IPS-NIHi7 (cell line): ENCODE data around the gene APOBEC3B.
"Not testable (repeated sequence)": the region's sequence is repeated elsewhere in the genome, so short reads cannot be mapped to it uniquely, and the experiment has no call there.

Experiments
- DNase-seq: peaks from one replicate; pipeline ENCODE4 v3.0.0; 2012; ENCODE audit warnings: mixed read lengths; ENCODE audit errors: extremely low spot score

Gene APOBEC3B

GRCh38 chr22:39031434-39032295 lies 49.5 kb downstream of the APOBEC3B start:
- not testable (repeated sequence) for DNase-seq

- DNase-seq = not testable (repeated sequence)
These were observed 54.9 kb downstream of the APOBEC3B start for GRCh38 chr22:39037071-39037470.

- no peak for DNase-seq
These were observed 57.4 kb downstream of the APOBEC3B start for GRCh38 chr22:39039306-39040126.

DNA sequence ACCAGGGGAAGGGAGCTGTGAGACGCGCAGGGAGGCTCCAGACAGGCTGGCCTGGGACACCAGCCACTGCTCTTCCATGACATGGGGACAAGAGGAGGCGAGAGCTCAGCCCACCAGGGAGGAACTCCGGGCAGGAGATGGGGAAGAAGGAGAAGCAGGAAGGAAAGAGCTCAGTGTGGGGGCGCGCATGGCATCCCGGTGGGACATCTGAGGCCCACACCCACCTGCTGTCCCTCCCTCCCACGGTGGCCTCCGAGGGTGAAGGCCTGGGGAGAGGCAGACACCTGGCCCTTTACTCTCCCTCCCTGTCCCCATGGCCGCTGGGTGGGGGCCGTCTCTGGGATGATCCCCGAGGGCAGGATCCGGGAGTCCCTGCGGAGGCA lies 58.0 kb downstream of the APOBEC3B start:
- not testable (repeated sequence) for DNase-seq

- peak; percentile 56 for DNase-seq
These were observed 58.6 kb downstream of the APOBEC3B start, which contains the start of gene APOBEC3F for GRCh38 chr22:39040538-39041296. APOBEC3F (plus strand) TSS chr22:39040864; CDS start chr22:39040961, 97 bp downstream.

- no peak for DNase-seq
These were observed 59.8 kb downstream of the APOBEC3B start for GRCh38 chr22:39041908-39042307.
